Endothelial cell of umbilical vein (primary cell): ENCODE results near the gene ZP2. TPM values are rescaled to one million over a fixed set of nuclear protein-coding genes. Genes with fewer than 3 reads are reported as not detected.

ENCODE experiments used
- BruUV-seq: library from RNA; stranded (reverse); fragments of 400-500 nt; replicated peaks from 2 replicates; lab custom pipeline; 2021; lab: Mats Ljungman, UMichigan
- CTCF ChIA-PET: fragments of 300-600, 350-600 bp; sonication (Branson Sonifier 250); formaldehyde crosslinking; loops from one replicate; lab custom pipeline; 2021; ENCODE audit warnings: antibody characterized with exemption, inconsistent platforms; lab: Charles Lee
- POLR2A ChIA-PET: fragments of 300-600, 350-600 bp; sonication (Branson Sonifier 250); formaldehyde crosslinking; loops from one replicate; lab custom pipeline; 2021; ENCODE audit warnings: antibody characterized with exemption, inconsistent platforms; lab: Charles Lee
- DNase-seq: peaks from one replicate; pipeline ENCODE4 v3.0.0-alpha.2; 2011; ENCODE audit warnings: low read depth, low spot score
- FAIRE-seq: peaks from 2 replicates; lab custom pipeline; 2011; peaks lifted over from hg19 to GRCh38; lab: Jason Lieb, UNC
- H2AFZ ChIP-seq: 2 replicates; pipeline ENCODE4 v1.6.0; 2012; ENCODE audit warnings: low read depth, low read length, control low read depth, inconsistent platforms
- H3K27ac ChIP-seq: 2 replicates; pipeline ENCODE4 v1.5.1; 2011; ENCODE audit warnings: low read depth, mild to moderate bottlenecking, control low read depth, low read length, moderate library complexity; ENCODE audit not compliant: insufficient read depth
- H3K27me3 ChIP-seq, 2 experiments: 2 replicates each; pipeline versions ENCODE4 v1.6.0 to v1.6.1; 2011; ENCODE audit warnings: low read length in 2 of 2, mixed read lengths in 1 of 2; ENCODE audit not compliant: control insufficient read depth in 2 of 2, insufficient read depth in 2 of 2
- H3K36me3 ChIP-seq, 2 experiments: 2 replicates in 1 of 2; 3 replicates in 1 of 2; pipeline ENCODE4 v1.5.1; 2011; ENCODE audit warnings: low read length in 2 of 2, mild to moderate bottlenecking in 1 of 2, moderate library complexity in 1 of 2; ENCODE audit not compliant: control insufficient read depth in 2 of 2, insufficient read depth in 2 of 2; ENCODE audit errors: extremely low read depth in 1 of 2
- H3K4me1 ChIP-seq: 3 replicates; pipeline ENCODE4 v1.5.1; 2011; ENCODE audit warnings: mild to moderate bottlenecking, low read length; ENCODE audit not compliant: control insufficient read depth, insufficient read depth; ENCODE audit errors: extremely low read depth
- H3K4me2 ChIP-seq: 2 replicates; pipeline ENCODE4 v1.6.1; 2011; ENCODE audit warnings: low read length, control low read depth, mixed read lengths; ENCODE audit not compliant: insufficient read depth
- H3K4me3 ChIP-seq, 3 experiments: fragments of 200-600 bp in 1 of 3; sonication (generic), shearing (Covaris generic) in 1 of 3; replicated peaks in 1 of 3; 2 replicates each; pipeline ENCODE4 v1.5.1; 2011 to 2016; ENCODE audit warnings: control low read depth in 3 of 3, low read length in 3 of 3, mild to moderate bottlenecking in 2 of 3, inconsistent platforms in 1 of 3, low read depth in 1 of 3, moderate library complexity in 1 of 3; ENCODE audit not compliant: insufficient read depth in 1 of 3
- H3K79me2 ChIP-seq: 2 replicates; pipeline ENCODE4 v1.6.0; 2012; ENCODE audit warnings: low read length, inconsistent platforms; ENCODE audit not compliant: control insufficient read depth, insufficient read depth
- H3K9ac ChIP-seq: replicated peaks from 2 replicates; pipeline ENCODE3; 2011; ENCODE audit warnings: low read length, control low read depth; ENCODE audit not compliant: insufficient read depth; ENCODE audit errors: extremely low read depth
- H3K9me1 ChIP-seq: replicated peaks from 3 replicates; pipeline ENCODE4 v1.6.0; 2011; ENCODE audit warnings: mild to moderate bottlenecking, low read length; ENCODE audit not compliant: control insufficient read depth, insufficient read depth; ENCODE audit errors: extremely low read depth
- H3K9me3 ChIP-seq: replicated peaks from 2 replicates; pipeline ENCODE4 v1.5.1; 2012; ENCODE audit warnings: low read length, inconsistent platforms; ENCODE audit not compliant: control insufficient read depth, insufficient read depth
- H4K20me1 ChIP-seq: replicated peaks from 2 replicates; pipeline ENCODE3; 2011; ENCODE audit warnings: mild to moderate bottlenecking, low read length; ENCODE audit not compliant: control insufficient read depth, insufficient read depth; ENCODE audit errors: extremely low read depth
- CTCF ChIP-seq, 2 donors: IDR thresholded peaks; 1 replicate in 1 of 2; 2 replicates in 1 of 2; pipeline ENCODE4 v1.5.1; 2011; ENCODE audit warnings: low read length in 2 of 2, mild to moderate bottlenecking in 2 of 2, moderate library complexity in 2 of 2, control low read depth in 1 of 2, inconsistent platforms in 1 of 2, low read depth in 1 of 2; ENCODE audit not compliant: insufficient read depth in 1 of 2; ENCODE audit errors: extremely low read depth in 1 of 2
- EZH2 ChIP-seq: IDR thresholded peaks from 2 replicates; pipeline ENCODE4 v1.6.1; 2012; ENCODE audit warnings: borderline replicate concordance, low read depth, mild to moderate bottlenecking, moderate library complexity, low read length, inconsistent platforms; ENCODE audit not compliant: severe bottlenecking
- FOS ChIP-seq: IDR thresholded peaks from 2 replicates; pipeline ENCODE4 v1.6.1; 2011; ENCODE audit warnings: mild to moderate bottlenecking, low read length, moderate library complexity, borderline replicate concordance; ENCODE audit not compliant: insufficient read depth
- GATA2 ChIP-seq: IDR thresholded peaks from 2 replicates; pipeline ENCODE4 v1.7.0; 2011; ENCODE audit warnings: low read depth, mild to moderate bottlenecking, moderate library complexity, mixed read lengths, low read length; ENCODE audit not compliant: insufficient read length, insufficient read depth
- JUN ChIP-seq: IDR thresholded peaks from 2 replicates; pipeline ENCODE4 v1.6.1; 2011; ENCODE audit warnings: borderline replicate concordance, low read depth; ENCODE audit not compliant: insufficient read length, insufficient read depth
- MYC ChIP-seq: IDR thresholded peaks from one replicate; pipeline ENCODE4 v1.6.1; 2011; ENCODE audit warnings: mild to moderate bottlenecking, low read depth, low read length
- POLR2A ChIP-seq: IDR thresholded peaks from 2 replicates; pipeline ENCODE4 v1.6.1; 2012; ENCODE audit warnings: low read depth, mild to moderate bottlenecking, control low read depth, low read length
- POLR2AphosphoS5 ChIP-seq: IDR thresholded peaks from 2 replicates; pipeline ENCODE4 v1.6.1; 2012; ENCODE audit warnings: low read depth, mild to moderate bottlenecking, control low read depth, low read length, moderate library complexity; ENCODE audit not compliant: insufficient read depth
- dilution Hi-C: fragments of 300-500 bp; cut with MboI; formaldehyde crosslinking; loops from one replicate; pipeline ENCODE4 v1.15.0; 2019; ENCODE audit warnings: low sequenced_read_pairs; ENCODE audit not compliant: extremely low pct_ligation_motif_present
- intact Hi-C: fragments of 100-400 bp; cut with micrococcal nuclease; formaldehyde crosslinking; loops from one replicate; pipeline ENCODE4 v1.10.0; 2022
- polyA plus RNA-seq, 4 experiments: library from polyadenylated mRNA; depleted of rRNA in 3 of 4; stranded (reverse) in 3 of 4; unstranded in 1 of 4; fragments of >200 nt; gene quantifications; 2 replicates each; pipeline versions ENCODE4 v1.2.1 to v1.2.3, GENCODE V29; 2011 to 2012; ENCODE audit warnings: missing spikeins in 1 of 4
- total RNA-seq: library from RNA; stranded (reverse); gene quantifications from 2 replicates; pipeline ENCODE4 v1.2.3, GENCODE V29; 2021
- TF ChIP-seq, protein P1 (sequence below): IDR thresholded peaks from 2 replicates; pipeline ENCODE4 v1.6.1; 2011; ENCODE audit not compliant: insufficient read depth, insufficient read length

Gene ZP2
- total and polyA plus RNA-seq, 2 donors (not counting 3 experiments of a cell fraction or from before 2014, with no cell fraction given) = not detected

DNA sequence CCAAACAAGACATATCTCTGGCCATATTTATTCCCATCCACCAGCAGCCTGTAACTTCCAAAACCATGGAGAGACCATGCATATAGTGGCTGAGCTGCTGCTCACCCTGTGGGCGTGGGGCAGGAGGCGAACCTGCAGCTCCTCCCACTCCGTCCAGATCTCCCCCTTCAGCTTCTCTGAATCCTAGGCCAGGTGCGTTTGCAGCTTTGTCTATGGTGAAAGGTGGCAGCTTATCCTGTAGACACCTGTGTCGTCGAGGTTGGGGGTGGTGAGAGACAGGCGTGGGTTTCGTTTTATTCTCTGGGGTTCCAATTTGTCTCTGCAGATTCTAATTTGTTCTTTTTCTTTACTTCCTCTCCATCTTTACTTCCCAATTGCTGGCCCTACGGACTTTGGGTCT is 12.4 kb upstream of the ZP2 start:
- intact Hi-C loops = no loop called here
- POLR2A ChIA-PET = no interaction called here
- Histone ChIP-seq H3K27ac (no peak overlapping the region), H3K9me1 (no peaks in the 10 kb centered on the region), H4K20me1 (no peaks in the 10 kb centered on the region), H2AFZ (no peak overlapping the region), H3K9me3 (no peaks in the 10 kb centered on the region), H3K36me3 (no peaks in the 10 kb centered on the region), H3K4me1 (no peaks in the 10 kb centered on the region), H3K9ac (no peak overlapping the region), H3K4me2 (no peak overlapping the region), H3K4me3 (no peak overlapping the region), H3K27me3 (peaks cover 12 to 20% of the 10 kb centered on the region in 2 experiments), H3K79me2 (no peaks in the 10 kb centered on the region)
- FAIRE-seq (no peak), DNase-seq (no peak)
- dilution Hi-C loops = no loop called here
- BruUV-seq = no TSS peak
- no peak for TF ChIP-seq MYC
- TF ChIP-seq, protein P1, sequence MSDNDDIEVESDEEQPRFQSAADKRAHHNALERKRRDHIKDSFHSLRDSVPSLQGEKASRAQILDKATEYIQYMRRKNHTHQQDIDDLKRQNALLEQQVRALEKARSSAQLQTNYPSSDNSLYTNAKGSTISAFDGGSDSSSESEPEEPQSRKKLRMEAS = no peak
- TF ChIP-seq JUN = no peak
- TF ChIP-seq EZH2 = no peak
- TF ChIP-seq CTCF (IDR thresholded peaks at IDR 0.05; ENCODE audit: extremely low read depth in 1 of 2, insufficient read depth in 1 of 2, low read depth in 1 of 2, low read length in 2 of 2) = no peak
- TF ChIP-seq GATA2 = no peak
- TF ChIP-seq FOS = no peak
- TF ChIP-seq POLR2AphosphoS5 = no peak
- no peak for TF ChIP-seq POLR2A
- CTCF ChIA-PET = no interaction called here
